HG02642 (cell line): ENCODE measurements around the gene ISLR.
"Not testable (repeated sequence)": the region's sequence is repeated elsewhere in the genome, so short reads cannot be mapped to it uniquely, and the experiment has no call there.

ENCODE experiments used
- ATAC-seq: cut with Tn5 transposase; IDR thresholded peaks from one replicate; pipeline ENCODE4 v1.9.1; 2021; ENCODE audit warnings: mild to moderate bottlenecking; ENCODE audit not compliant: unreplicated experiment, poor library complexity

ISLR gene

DNA sequence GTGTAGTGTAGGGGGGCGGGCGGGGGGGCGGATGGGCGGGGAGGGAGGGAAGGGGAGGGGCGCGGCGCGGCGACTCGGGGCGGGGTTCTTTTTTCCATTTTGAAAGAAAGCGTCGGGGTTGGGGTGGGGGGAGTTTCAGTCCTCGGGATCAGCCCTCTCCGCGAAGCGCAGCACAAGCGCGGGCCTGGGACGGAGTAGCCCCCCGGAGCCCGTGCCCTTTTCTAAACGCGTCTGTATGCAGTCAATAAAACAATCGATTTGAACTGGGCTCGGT lies 37.0 kb upstream of the ISLR start:
- no peak for ATAC-seq

DNA sequence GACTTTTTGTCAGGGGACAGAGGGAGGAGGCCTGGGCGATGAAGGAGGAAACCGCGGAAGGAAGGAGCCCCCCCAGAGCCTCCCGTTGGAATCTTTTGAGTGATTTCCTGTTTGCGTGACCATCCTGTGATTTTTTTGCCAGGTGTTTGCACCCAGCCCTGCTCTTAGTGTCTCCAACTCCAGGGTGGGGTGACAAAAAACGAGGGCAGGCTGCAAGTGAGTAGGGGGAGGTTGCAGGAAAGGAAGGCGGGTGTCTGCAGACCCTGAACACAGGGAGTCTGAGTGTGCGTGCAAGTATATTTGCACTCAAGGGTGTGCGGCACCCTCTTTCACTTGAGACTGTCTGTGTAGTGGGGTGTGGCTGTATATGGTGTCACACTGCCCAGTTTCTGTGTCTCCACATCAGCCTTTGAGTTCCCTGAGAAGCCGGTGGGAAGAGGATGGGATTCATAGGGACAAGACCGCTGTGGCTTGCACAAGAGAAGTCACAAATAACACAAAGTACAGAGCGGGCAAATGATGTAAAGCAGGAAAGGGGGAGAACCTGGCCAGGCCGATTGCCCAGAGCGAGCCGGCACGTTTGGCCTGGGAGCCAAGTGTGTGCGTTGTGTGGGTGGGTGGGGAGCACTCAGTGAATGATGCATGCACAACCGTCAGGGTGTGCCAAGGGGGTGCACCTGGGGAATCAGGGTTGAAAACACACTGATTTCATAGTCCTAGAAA lies 36.5 kb upstream of the ISLR start:
- ATAC-seq, result no peak

DNA sequence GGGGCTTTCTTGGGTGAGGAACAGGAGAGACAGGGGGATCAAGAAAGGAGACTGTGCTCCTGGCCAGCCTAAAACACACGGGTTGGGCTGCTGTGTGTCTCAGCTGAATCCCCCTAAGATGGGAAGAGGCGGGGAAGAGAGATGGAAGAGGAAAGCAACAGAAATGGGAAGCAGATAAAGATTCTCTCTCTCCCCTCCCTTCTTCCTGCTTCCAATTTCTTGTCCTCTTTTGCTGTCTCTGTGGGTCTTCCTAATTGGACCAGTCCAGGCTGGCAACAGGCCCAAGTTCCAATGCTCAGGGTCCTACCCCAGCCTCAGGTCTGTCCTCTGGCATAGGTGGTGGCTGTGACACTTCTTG lies 36.0 kb upstream of the ISLR start:
- ATAC-seq, result no peak

DNA sequence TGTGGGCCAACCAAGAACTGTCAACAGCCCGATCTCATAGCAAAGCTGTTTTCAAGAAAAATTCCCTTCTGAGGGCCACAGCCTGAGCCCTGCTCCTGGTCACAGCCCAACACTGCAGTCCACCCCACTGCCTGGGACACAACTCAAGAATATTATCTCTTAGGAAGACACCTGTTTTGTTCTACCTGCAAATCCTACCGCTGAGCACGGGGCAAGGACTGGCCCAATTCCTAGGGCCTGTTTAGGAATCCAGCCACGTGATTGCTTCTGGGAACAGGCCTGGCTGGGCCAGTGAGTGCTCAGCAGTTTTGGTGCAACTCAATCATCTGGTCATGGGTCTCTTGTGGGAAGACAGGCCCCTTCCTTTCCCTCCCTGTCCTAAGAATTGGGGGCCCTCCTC lies 34.9 kb upstream of the ISLR start:
- ATAC-seq, result no peak

DNA sequence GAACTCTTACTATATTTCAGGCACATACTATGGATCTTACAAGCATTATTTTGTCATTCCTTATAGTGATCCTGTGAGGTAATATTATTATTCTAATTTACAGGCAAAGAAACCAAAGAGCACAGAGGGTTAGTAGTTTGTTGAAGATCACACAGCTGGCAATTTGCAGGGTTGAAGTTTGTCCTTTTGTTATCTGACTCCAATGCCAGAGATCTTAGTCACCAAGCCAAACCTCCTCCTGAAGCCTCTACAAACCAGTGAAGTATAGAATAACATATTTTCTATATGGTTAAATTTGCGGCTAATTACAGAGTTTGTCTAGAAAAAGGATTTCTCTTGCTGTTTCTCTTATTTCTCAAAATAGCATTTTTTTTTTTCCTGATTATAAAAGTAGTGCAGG lies 31.9 kb upstream of the ISLR start:
- no peak for ATAC-seq

DNA sequence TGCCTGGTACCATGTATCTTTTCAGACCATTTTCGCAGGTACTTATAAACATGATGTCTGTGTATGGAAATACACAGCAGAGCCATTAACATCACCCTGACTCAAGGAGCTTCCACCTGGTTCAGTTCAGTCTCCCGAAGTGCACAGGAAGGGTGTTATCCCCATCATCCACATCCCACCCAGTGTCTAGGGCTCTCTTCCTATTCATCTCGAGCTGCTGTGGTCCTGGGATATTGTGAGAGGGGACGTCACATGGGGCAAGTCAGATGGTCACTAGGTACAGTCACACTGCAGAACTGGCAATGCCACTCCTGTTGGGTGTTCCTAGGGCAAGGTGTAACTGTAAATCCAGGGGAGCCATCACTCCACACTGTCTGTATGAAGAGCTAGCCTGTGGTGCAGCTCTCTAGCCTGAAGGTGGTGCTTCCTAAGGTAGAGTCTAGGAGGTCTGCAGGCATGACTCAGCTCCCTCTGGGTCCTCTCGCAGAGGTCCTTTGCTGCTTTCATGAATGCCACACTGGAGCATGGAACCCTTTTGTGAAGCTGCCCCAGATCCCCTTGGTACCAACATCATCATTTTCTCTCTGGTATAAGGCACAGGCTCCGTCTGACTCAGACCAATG lies 29.2 kb upstream of the ISLR start:
- no peak for ATAC-seq

DNA sequence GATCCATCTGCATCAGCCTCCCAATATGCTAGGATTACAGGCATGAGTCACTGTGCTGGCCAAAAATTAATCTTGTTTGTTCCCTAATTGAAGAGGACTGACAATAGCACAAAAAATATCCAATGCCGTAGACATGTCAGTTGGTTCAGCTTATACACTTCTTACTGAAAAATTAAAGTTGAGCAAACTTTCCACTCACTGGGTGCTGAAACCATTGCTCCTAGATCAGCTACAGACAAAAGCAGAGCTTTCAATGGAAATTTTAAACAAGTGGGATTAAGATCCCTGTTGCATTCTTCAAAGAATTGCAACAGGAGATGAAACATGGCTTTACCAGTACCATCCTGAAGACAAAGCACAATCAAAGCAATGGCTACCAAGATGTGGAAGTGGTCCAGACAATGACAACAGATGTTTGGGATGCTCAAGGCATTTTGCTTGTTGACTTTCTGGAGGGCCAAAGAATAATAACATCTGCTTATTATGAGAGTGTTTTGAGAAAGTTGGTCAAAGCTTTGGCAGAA lies 27.2 kb upstream of the ISLR start:
- ATAC-seq, result no peak

DNA sequence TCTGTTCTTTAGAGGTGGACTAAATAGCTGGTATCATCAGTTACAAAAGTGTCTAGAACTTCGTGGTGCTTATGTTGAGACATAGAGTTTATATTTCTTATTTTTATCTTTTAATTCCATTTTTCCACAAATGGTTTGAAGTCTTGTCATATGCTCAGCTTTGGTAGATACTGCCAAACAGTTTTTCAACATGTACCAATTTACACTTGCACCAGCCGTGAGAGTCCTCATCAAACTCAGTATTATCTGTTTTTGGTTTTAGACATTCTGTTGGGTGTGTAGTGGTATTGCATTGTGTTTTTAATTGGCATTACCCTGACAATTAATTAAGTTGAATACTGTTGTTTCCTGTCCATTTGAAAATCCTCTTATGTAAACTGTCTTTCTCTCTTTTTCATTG lies 26.5 kb upstream of the ISLR start:
- no peak for ATAC-seq

DNA sequence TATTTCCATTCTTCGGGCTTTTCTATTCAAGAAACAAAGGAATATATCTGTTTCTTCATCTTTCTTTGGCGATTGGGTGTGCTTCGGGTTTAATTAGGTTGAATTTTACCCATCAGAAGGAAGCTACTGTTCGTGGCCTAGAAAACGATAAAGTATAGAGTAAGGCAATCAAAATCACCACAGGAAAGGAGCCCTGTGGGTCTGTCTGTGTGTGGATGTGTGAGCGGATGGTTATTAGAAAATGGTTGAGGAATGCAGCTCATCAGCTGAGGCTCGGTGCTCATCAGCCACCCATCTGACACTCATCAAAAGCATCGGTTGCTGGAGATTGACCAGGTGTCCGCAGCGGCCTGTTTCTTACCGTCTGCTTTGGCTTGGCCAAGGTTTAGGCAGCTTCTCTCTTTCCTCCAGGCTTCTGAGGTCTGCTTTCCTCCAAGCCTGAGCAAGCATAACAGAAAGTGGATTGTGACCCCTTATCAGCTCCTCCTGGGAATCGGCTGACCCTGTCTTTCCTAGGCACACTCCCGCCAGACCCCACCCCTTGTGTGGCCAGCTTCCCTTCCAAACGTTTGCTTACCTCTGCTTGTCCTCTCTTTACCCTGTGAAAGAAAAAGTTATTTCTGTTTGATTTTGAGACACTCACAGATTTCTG lies 17.6 kb upstream of the ISLR start:
- no peak for ATAC-seq

DNA sequence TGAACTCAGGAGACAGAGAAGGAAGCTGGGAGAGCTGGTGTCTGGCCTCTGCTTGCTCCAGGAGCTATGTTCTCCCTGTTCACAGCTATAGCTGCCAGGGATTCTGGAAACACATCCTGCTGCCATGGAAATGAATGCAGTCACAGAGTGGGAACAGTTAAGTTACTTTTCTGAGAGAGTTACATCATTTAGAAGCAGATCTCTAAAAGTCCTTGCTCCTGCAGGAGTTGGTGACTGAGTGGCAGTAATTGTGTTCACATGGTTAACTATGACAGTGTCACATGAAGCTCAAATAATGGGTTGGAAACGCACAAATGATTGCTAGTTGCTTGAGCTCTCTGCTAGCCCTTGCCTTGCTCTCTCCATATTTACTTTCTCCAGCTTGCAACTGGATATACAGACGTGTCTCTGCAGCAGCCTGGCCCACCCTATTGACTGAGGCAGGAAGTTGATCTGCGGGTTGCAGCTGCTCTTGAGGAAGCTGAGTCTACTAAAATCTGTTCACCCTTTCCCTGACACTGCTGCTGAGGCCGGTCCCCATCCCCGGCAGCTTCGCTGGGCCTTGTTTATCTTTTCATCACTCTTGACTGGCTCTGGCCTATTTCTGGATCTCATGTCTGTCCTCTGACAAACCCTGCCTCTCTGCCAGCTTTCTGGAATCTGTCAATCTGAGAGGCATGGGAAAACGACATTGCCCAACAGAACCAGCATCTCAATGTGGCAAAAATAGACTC lies 16.7 kb upstream of the ISLR start:
- ATAC-seq, result no peak

DNA sequence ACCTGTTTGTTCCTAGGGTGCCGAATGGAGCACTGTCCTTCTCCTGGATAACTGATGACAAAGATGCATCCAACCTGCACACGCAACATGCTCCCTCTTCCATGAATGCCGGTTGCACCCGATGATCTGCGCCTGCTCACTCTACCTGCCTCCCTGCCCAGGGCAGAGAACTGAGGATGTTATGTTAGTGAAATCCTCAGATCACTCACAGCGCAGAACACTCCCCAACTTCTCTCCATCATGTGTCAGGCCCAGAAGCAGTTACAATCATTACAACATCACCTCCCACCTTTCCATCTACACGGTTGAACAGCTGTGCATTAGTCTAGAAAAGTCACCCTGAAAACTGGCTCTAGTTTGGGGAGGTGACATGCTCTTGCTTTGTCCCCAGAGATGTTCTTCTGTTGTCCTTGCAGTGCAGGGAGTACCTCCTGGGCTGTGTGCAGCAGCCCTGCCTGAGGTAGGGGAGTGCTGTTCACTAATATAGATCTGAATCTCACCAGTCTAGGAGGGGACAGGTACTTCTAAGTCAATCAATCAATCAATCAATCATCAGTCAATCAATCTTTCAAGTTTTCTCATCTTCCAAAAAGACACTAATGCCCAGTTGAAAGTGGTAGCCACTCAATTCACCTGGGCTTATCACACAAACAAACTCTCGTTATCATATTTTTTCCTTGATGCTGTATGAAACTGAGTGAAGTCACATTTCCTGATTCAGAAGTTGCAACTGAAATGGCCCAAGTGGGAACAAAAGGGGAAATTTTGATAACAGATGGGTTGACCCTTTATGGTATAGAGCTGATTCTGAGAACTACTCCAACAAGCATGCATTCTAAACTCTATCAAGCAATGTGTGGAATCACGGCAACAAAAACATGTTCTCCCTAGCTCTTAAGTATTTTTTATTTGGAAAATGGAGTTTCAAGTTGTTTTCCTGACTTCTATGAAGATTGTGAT lies 15.4 kb upstream of the ISLR start:
- ATAC-seq, result no peak

DNA sequence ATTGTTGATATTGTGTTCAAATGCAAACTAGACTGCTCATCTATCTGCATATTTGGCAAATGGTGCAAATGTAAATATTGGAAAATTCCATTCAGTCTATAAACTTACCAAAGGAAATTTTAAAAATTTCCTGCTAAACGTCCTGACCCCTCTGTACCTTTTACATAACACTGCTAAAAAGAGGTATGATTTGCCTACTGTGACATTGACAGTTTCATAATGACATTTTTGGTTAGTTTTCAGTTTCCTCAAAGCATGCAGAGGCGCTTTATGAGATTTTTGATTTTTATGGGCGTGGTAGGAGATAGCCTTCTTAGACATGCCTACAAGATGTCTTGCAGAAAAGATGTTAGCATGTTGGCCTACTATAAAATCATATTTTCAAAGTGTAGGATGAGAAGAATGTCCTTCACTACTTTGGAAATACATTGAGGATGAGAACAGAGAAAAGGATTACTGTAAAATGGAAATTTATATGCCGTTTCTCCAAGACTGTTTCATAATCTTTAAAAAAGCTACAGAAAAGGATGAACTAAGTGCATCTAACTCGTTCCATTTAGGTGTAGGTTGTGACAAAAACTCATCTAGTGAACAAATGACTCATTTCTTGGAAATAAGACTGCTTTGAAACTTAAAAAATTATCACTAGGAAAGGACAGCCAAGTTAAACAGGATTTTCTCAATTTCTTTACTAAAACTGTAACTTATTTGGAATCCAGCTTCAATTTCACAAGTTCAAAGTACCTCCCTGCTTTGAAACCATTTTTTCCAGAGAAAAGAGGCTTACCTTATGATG lies 14.5 kb upstream of the ISLR start:
- ATAC-seq, result peak; percentile 65

DNA sequence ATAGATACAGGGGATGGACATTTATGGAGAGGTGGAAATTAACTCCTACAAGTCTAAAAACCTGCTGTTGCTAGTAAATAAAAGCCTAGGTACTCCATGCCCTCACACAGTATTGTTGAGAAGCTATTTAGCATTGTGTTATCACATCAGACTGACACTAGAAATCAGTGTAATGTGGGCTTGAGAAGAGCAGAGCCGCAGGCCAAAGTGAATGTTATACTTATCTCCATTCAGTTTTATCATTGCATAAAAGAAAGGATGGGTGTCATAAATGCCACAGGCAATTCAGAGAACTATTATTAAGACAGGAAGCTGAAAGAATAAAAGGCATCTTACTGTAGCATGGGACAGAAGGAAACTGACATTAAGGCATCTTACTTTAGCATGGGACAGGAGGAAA lies 13.7 kb upstream of the ISLR start:
- no peak for ATAC-seq

DNA sequence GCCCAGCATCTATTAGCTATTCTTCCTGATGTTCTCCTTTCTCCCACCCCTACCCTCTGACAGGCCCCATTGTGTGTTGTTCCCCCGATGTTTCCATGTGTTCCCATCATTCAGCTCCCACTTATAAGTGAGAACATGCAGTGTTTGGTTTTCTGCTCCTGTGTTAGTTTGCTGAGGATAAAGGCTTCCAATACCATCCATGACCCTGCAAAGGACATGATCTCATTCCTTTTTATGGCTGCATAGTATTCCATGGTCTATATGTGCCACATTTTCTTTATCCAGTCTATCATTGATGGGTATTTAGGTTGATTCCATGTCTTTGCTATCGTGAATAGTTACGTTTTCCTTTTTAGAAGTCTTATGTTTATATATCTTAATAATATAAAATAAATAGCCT lies 13.1 kb upstream of the ISLR start:
- not testable (repeated sequence) for ATAC-seq

DNA sequence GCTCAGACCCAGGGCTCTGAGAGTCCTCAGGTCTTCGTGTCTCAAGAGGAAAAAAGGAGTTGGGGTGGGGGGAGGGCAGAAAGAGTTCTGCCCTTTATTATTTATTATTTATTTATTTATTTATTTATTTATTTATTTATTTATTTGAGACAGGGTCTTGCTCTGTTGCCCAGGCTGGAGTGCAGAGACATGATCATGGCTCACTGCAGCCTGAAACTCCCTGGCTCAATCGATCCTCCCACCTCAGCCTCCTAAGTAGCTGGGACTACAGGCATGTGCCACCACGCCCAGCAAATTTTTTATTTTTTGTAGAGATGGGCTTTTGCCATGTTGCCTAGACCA lies 11.3 kb upstream of the ISLR start:
- ATAC-seq, result not testable (repeated sequence)

DNA sequence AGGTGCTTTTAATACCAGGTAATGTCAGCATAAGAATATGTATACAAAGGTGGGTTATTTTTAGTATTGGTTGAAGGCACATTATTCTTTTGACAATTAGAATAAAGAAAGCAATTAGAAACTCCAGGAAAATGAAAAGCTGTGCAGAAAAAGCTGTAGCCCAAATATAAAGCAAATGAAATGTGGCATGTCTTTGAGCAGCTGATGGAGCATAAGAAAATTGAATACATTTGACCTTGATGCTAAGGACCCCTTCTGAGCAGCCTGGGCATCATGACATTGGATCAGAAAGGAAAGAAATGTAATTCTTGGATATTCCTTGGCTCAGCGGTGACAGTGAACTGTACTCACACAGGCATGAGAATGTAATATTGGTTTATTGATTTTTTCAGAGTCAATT lies 8.0 kb upstream of the ISLR start:
- no peak for ATAC-seq

DNA sequence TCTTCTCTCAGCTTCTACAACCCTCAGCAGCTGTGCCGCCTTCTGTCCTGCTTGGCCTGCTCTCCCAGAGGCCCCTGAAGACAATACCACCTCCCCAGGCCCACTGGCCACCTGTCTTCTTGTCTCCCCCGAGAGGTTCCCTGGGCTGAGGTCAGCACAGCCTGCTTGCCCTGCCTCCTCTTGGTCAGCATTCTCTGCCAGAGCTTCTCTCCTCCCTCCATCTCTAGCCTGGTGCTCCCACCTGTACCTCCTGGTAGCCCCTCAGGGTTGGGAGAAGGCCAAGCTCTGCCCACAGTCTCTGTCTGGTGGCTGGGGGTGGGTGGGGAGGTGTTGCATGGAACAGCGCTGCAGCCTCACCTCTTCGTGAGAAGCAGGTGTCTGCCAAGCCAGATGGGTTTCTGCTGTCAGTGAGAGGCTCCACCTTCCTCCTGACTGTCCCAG lies 5.6 kb upstream of the ISLR start:
- no peak for ATAC-seq

DNA sequence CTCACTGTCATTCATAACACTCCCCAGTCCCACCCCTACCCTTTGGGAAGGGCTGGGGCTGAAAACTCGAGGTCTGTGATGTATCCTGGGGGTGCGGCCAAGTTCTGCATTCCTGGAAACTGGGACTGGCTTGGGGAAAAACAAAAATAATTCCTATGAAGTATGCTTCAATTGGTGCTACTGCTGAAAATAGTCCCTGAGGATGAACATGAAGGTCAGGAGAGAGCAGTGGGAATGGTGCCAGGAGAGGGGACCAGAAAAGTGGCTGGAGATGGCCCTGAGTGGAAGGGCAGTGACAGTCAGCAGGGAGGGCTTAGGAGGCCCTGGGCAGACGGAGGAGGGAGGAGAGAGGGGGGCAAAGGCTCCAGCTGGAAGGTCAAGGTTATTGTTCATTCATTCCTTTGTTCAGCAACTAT lies 4.8 kb upstream of the ISLR start:
- ATAC-seq, result no peak

DNA sequence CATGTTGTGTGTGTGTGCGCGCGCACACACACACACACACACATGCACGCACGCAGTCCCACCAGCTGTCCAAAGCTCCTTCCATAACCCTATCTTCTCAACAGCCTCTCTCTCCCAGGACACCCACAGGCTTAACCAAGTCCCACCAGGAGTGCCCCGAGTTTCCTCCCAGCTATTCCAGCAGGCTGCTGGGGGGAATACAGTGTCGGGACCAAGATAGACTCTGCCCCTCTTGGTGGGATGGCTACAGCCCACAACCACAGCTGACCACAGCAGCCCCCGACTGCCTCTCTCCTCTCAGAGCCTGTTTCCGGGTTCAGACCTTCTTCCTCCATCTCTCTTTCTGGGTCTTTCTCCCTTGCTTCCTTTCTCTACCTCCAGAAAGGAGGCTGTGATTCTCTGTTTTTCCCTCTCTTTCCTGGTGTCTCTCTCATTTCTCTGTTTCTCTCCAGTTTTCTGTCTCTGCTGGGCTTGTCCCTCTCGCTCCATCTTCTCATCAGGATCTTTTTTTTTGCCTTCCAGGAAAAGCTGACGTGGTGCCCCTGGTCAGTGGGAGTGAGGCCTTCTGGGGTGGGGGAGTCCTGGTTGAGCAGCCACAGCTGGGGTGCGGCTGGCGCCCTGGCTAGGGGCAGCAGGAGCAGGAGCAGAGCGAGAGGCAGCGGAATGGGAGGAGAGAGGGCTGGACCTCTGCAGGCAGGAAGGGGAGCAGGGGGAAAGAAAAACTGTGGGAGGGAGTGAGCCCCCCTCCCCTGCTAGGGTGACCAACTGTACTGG lies 3.3 kb upstream of the ISLR start:
- ATAC-seq, result no peak
